HCT116 (cell line): Measurements from ENCODE around the gene MAP3K21. TPM values are rescaled to one million over a fixed set of nuclear protein-coding genes. Genes with fewer than 3 reads are reported as not detected.

Experiments used
- ATAC-seq: fragments of 200-7000 bp; cut with Tn5 transposase; 2 replicates; pipeline ENCODE4 v1.9.1; 2020; ENCODE audit warnings: mild to moderate bottlenecking, moderate library complexity
- BruUV-seq: library from RNA; stranded (reverse); fragments of 400-500 nt; replicated peaks from 2 replicates; lab custom pipeline; 2021; lab: Mats Ljungman, UMichigan
- CTCF ChIA-PET: fragments of 300-600 bp; sonication (Branson Sonifier 250); formaldehyde crosslinking; loops from one replicate; lab custom pipeline; 2021; ENCODE audit warnings: antibody characterized with exemption; lab: Charles Lee
- POLR2A ChIA-PET: fragments of 300-600, 350-600 bp; sonication (Branson Sonifier 250); formaldehyde crosslinking; loops from one replicate; lab custom pipeline; 2021; ENCODE audit warnings: antibody characterized with exemption; lab: Charles Lee
- RAD21 ChIA-PET, 2 experiments: fragments of 300-600 bp; sonication (Branson Sonifier 250); formaldehyde crosslinking; loops; one replicate each; lab custom pipeline; 2023; ENCODE audit warnings: low total read pairs in 2 of 2; ENCODE audit not compliant: uncharacterized antibody in 2 of 2, unreplicated experiment in 2 of 2, low non-redundant PET in 1 of 2; lab: Charles Lee
- DNase-seq: peaks from one replicate; pipeline ENCODE4 v3.0.0-alpha.2; 2010; ENCODE audit warnings: low read depth, low spot score
- H2AFZ ChIP-seq: fragments of 200-600 bp; shearing (Covaris generic), sonication (generic); 2 replicates; pipeline ENCODE4 v1.6.1; 2017; ENCODE audit warnings: low read depth, mixed run types, mixed read lengths, antibody characterized with exemption, low read length; ENCODE audit not compliant: poor library complexity, severe bottlenecking
- H3K27ac ChIP-seq: 2 replicates; pipeline ENCODE4 v1.5.1; 2012; ENCODE audit warnings: low read depth, low read length
- H3K27me3 ChIP-seq: fragments of 200-600 bp; sonication (generic); 2 replicates; pipeline ENCODE4 v1.6.1; 2016; ENCODE audit warnings: mixed run types, low read length, mixed read lengths; ENCODE audit not compliant: insufficient read depth
- H3K36me3 ChIP-seq, 2 experiments: fragments of 200-500 bp in 1 of 2; fragments of 200-600 bp in 1 of 2; sonication (Bioruptor generic) in 1 of 2; sonication (generic) in 1 of 2; 2 replicates each; pipeline versions ENCODE4 v1.5.1 to v1.6.1; 2014 to 2016; ENCODE audit warnings: low read length in 2 of 2, inconsistent platforms in 1 of 2, mixed read lengths in 1 of 2, mixed run types in 1 of 2; ENCODE audit not compliant: insufficient read depth in 2 of 2, control insufficient read depth in 1 of 2
- H3K4me1 ChIP-seq, 2 experiments: fragments of 200-600 bp in 1 of 2; sonication (generic) in 1 of 2; 2 replicates each; pipeline versions ENCODE4 v1.5.1 to v1.6.1; 2012 to 2017; ENCODE audit warnings: low read length in 2 of 2, inconsistent platforms in 1 of 2, mild to moderate bottlenecking in 1 of 2, mixed read lengths in 1 of 2, mixed run types in 1 of 2, moderate library complexity in 1 of 2; ENCODE audit not compliant: insufficient read depth in 2 of 2, control insufficient read depth in 1 of 2
- H3K4me2 ChIP-seq: fragments of 200-600 bp; sonication (generic); 2 replicates; pipeline ENCODE4 v1.6.1; 2017; ENCODE audit warnings: mixed run types, low read length, mixed read lengths
- H3K4me3 ChIP-seq, 2 experiments: fragments of 200-600 bp in 1 of 2; sonication (generic) in 1 of 2; replicated peaks in 1 of 2; 2 replicates each; pipeline ENCODE4 v1.5.1; 2011 to 2016; ENCODE audit warnings: low read length in 2 of 2, control low read depth in 1 of 2, low read depth in 1 of 2, mild to moderate bottlenecking in 1 of 2, mixed read lengths in 1 of 2, mixed run types in 1 of 2
- H3K79me2 ChIP-seq: fragments of 200-600 bp; sonication (generic); 2 replicates; pipeline ENCODE4 v1.6.1; 2017; ENCODE audit warnings: mild to moderate bottlenecking, mixed run types, low read length, moderate library complexity, mixed read lengths; ENCODE audit not compliant: insufficient read depth
- H3K9ac ChIP-seq: fragments of 200-600 bp; sonication (generic); 2 replicates; pipeline ENCODE4 v1.6.1; 2016; ENCODE audit warnings: low read length, mixed read lengths
- H3K9me2 ChIP-seq: fragments of 200-600 bp; sonication (generic), shearing (Covaris generic); 2 replicates; pipeline ENCODE4 v1.6.1; 2017; ENCODE audit warnings: mixed run types, mild to moderate bottlenecking, moderate library complexity; ENCODE audit not compliant: insufficient read depth
- H3K9me3 ChIP-seq, 2 experiments: fragments of 200-500 bp in 1 of 2; fragments of 200-600 bp in 1 of 2; sonication (Bioruptor generic) in 1 of 2; sonication (generic) in 1 of 2; 2 replicates each; pipeline ENCODE4 v1.6.1; 2014 to 2017; ENCODE audit warnings: low read length in 2 of 2, mixed read lengths in 2 of 2, inconsistent platforms in 1 of 2, low read depth in 1 of 2, mild to moderate bottlenecking in 1 of 2, mixed run types in 1 of 2, moderate library complexity in 1 of 2; ENCODE audit not compliant: control insufficient read depth in 1 of 2, insufficient read depth in 1 of 2
- H4K20me1 ChIP-seq: fragments of 200-600 bp; sonication (generic), shearing (Covaris generic); 2 replicates; pipeline ENCODE4 v1.6.1; 2017; ENCODE audit warnings: mixed run types, mild to moderate bottlenecking, moderate library complexity; ENCODE audit not compliant: insufficient read depth
- CEBPB ChIP-seq: IDR thresholded peaks from 2 replicates; pipeline ENCODE4 v1.6.1; 2012; ENCODE audit warnings: low read depth
- POLR2A ChIP-seq: IDR thresholded peaks from 2 replicates; pipeline ENCODE4 v1.7.0; 2011; ENCODE audit warnings: borderline replicate concordance; ENCODE audit not compliant: insufficient read depth, insufficient read length; ENCODE audit errors: extremely low read depth
- POLR2AphosphoS5 ChIP-seq: IDR thresholded peaks from 2 replicates; pipeline ENCODE4 v1.6.1; 2011; ENCODE audit warnings: mild to moderate bottlenecking, low read depth, low read length, moderate library complexity
- REST ChIP-seq: IDR thresholded peaks from 2 replicates; pipeline ENCODE4 v1.6.1; 2012; ENCODE audit warnings: low read depth
- TCF7L2 ChIP-seq: IDR thresholded peaks from 2 replicates; pipeline ENCODE4 v1.7.0; 2011; ENCODE audit warnings: borderline replicate concordance, inconsistent platforms; ENCODE audit not compliant: insufficient read depth, insufficient read length; ENCODE audit errors: extremely low read depth
- YY1 ChIP-seq: IDR thresholded peaks from 2 replicates; pipeline ENCODE4 v1.6.1; 2011; ENCODE audit warnings: low read length, low read depth, moderate library complexity, mild to moderate bottlenecking; ENCODE audit not compliant: insufficient replicate concordance; ENCODE audit errors: extremely low read depth
- ZBTB33 ChIP-seq: IDR thresholded peaks from 2 replicates; pipeline ENCODE4 v1.6.1; 2011; ENCODE audit warnings: mild to moderate bottlenecking, low read length, moderate library complexity; ENCODE audit not compliant: insufficient replicate concordance; ENCODE audit errors: extremely low read depth
- ZNF274 ChIP-seq: fragments of 200-500 bp; sonication (Bioruptor generic); IDR thresholded peaks from 2 replicates; pipeline ENCODE4 v1.6.1; 2014; ENCODE audit warnings: mild to moderate bottlenecking, low read depth, low read length, inconsistent platforms
- intact Hi-C: fragments of 100-400 bp; cut with micrococcal nuclease; formaldehyde crosslinking; loops from 2 replicates; pipeline ENCODE4 v1.10.0; 2022
- total RNA-seq: library from RNA; stranded (reverse); gene quantifications from one replicate; pipeline ENCODE4 v1.2.1, GENCODE V29; 2021; ENCODE audit not compliant: unreplicated experiment

Gene MAP3K21
- total RNA-seq, 1 experiment from 2014 or later = 19.1 TPM

- H3K36me3 ChIP-seq = no peaks in the 10 kb centered on the region
- TF ChIP-seq POLR2AphosphoS5 = no peak
- no peak for TF ChIP-seq POLR2A
- TF ChIP-seq TCF7L2 = no peak
- no peak for TF ChIP-seq CEBPB
- TF ChIP-seq ZNF274 = no peak
- no peak for TF ChIP-seq YY1
- no peak for TF ChIP-seq REST
- no peak for TF ChIP-seq ZBTB33
- no peak overlapping the region for H3K4me3 ChIP-seq
- RAD21 ChIA-PET = no interaction called here
- no TSS peak for BruUV-seq
- no peak for DNase-seq
- H3K79me2 ChIP-seq = no peaks in the 10 kb centered on the region
- POLR2A ChIA-PET = no interaction called here
- no peak overlapping the region for H3K4me2 ChIP-seq
- no peak overlapping the region for H2AFZ ChIP-seq
- no peak overlapping the region for H3K9ac ChIP-seq
- H3K27me3 ChIP-seq = no peaks in the 10 kb centered on the region
- intact Hi-C loops = no loop called here
- no peaks in the 10 kb centered on the region for H3K4me1 ChIP-seq
- no peaks in the 10 kb centered on the region for H4K20me1 ChIP-seq
- no peak overlapping the region for H3K27ac ChIP-seq
- no peaks in the 10 kb centered on the region for H3K9me3 ChIP-seq
- CTCF ChIA-PET = no interaction called here
- ATAC-seq = no peak
- no peaks in the 10 kb centered on the region for H3K9me2 ChIP-seq
Observed at GRCh38 chr1:233410906-233411305, 83.4 kb downstream of the MAP3K21 start.
